ENCODE measurements around the gene G6PC3.

DNA sequence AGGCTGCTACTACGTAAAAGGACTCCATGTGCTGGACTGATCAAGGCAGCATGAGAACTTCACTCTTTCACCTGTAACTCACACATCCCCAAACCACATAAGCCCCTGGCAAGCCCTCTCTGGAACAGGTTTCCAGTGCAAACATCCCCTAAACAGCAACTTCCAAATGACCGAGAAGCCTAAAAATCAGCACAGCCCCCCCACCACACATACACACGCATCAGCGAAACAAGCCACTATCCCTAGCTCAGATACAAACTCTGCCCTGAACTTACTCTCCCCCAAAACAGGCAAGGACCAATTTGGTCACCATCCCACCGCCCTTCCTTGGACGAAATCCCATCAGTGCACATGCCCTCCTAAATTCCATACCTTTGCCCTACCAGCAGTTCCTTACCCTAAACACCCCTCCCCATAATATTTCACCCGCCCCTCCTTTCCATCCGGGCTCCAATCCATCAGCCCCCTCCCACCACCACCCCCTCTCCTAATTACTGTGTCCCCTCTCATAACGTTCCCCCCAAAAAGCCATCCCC is 4.8 kb upstream of the G6PC3 start:
- TF ChIP-seq, protein P1, sequence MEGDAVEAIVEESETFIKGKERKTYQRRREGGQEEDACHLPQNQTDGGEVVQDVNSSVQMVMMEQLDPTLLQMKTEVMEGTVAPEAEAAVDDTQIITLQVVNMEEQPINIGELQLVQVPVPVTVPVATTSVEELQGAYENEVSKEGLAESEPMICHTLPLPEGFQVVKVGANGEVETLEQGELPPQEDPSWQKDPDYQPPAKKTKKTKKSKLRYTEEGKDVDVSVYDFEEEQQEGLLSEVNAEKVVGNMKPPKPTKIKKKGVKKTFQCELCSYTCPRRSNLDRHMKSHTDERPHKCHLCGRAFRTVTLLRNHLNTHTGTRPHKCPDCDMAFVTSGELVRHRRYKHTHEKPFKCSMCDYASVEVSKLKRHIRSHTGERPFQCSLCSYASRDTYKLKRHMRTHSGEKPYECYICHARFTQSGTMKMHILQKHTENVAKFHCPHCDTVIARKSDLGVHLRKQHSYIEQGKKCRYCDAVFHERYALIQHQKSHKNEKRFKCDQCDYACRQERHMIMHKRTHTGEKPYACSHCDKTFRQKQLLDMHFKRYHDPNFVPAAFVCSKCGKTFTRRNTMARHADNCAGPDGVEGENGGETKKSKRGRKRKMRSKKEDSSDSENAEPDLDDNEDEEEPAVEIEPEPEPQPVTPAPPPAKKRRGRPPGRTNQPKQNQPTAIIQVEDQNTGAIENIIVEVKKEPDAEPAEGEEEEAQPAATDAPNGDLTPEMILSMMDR (conservative IDR thresholded peaks at IDR 0.05): no peak
- no peak for TF ChIP-seq ZFX (IDR thresholded peaks at IDR 0.05)

Measured in C4-2B (cell line).